RWPE2 (cell line): ENCODE data around the gene GALC.

Experiments
- ATAC-seq: fragments of 200-7000 bp; cut with Tn5 transposase; 3 replicates; pipeline ENCODE4 v1.9.1; 2021; ENCODE audit warnings: low read depth
- DNase-seq: peaks from one replicate; pipeline ENCODE4 v3.0.0-alpha.2; 2020; ENCODE audit warnings: low spot score
- H3K27ac ChIP-seq: fragments of 450-650 bp; 2 replicates; pipeline ENCODE4 v1.5.1; 2017; ENCODE audit warnings: mild to moderate bottlenecking; ENCODE audit not compliant: poor library complexity, severe bottlenecking
- H3K27me3 ChIP-seq: fragments of 250-450 bp; sonication (Bioruptor Pico); 2 replicates; pipeline ENCODE4 v1.5.1; 2021; ENCODE audit warnings: mild to moderate bottlenecking, moderate library complexity; ENCODE audit not compliant: insufficient read depth, poor library complexity, severe bottlenecking
- H3K36me3 ChIP-seq: fragments of 250-450 bp; sonication (Bioruptor Pico); 2 replicates; pipeline ENCODE4 v1.5.1; 2020; ENCODE audit warnings: low read depth, mild to moderate bottlenecking, moderate library complexity
- H3K4me1 ChIP-seq: fragments of 250-450 bp; sonication (Bioruptor Pico); 2 replicates; pipeline ENCODE4 v1.5.1; 2021; ENCODE audit warnings: mild to moderate bottlenecking, moderate library complexity; ENCODE audit not compliant: insufficient read depth, poor library complexity, severe bottlenecking
- H3K4me3 ChIP-seq: fragments of 250-450 bp; sonication (Bioruptor Pico); 2 replicates; pipeline ENCODE4 v1.5.1; 2021; ENCODE audit warnings: mild to moderate bottlenecking, moderate library complexity; ENCODE audit not compliant: severe bottlenecking
- H3K9me3 ChIP-seq: fragments of 250-450 bp; sonication (Bioruptor Pico); 2 replicates; pipeline ENCODE4 v1.5.1; 2021; ENCODE audit warnings: mild to moderate bottlenecking, moderate library complexity; ENCODE audit not compliant: severe bottlenecking
- CTCF ChIP-seq: fragments of 450-650 bp; IDR thresholded peaks from one replicate; pipeline ENCODE4 v1.5.1; 2017; ENCODE audit warnings: mild to moderate bottlenecking, moderate library complexity; ENCODE audit not compliant: poor library complexity, severe bottlenecking

The GALC gene

GRCh38 chr14:87990682-87991081 lies 2.3 kb downstream of the GALC start:
- Histone ChIP-seq H3K36me3 (no peaks in the 10 kb centered on the region), H3K4me3 (no peak overlapping the region), H3K9me3 (no peaks in the 10 kb centered on the region), H3K4me1 (peaks cover 6% of the 10 kb centered on the region), H3K27me3 (no peaks in the 10 kb centered on the region), H3K27ac (no peak overlapping the region)
- no peak for TF ChIP-seq CTCF
- DNase-seq: no peak
- no peak for ATAC-seq

GRCh38 chr14:87989956-87990299 lies 3.1 kb downstream of the GALC start:
- ATAC-seq (peak; percentile 17; the same call in 1 of the 3 replicates), DNase-seq (no peak)
- H3K4me3 ChIP-seq: no peak overlapping the region
- no peaks in the 10 kb centered on the region for H3K36me3 ChIP-seq
- H3K9me3 ChIP-seq: no peaks in the 10 kb centered on the region
- no peak for TF ChIP-seq CTCF
- no peaks in the 10 kb centered on the region for H3K27me3 ChIP-seq
- no peak overlapping the region for H3K27ac ChIP-seq
- H3K4me1 ChIP-seq: peaks cover 6% of the 10 kb centered on the region

- DNase-seq (no peak), ATAC-seq (no peak)
- no peak for TF ChIP-seq CTCF
- Histone ChIP-seq H3K36me3 (no peaks in the 10 kb centered on the region), H3K4me3 (no peak overlapping the region), H3K9me3 (no peaks in the 10 kb centered on the region), H3K4me1 (peaks cover 6% of the 10 kb centered on the region), H3K27me3 (no peaks in the 10 kb centered on the region), H3K27ac (no peak overlapping the region)
Observed at GRCh38 chr14:87989221-87989955, 3.6 kb downstream of the GALC start.

- Histone ChIP-seq H3K27me3 (no peaks in the 10 kb centered on the region), H3K4me1 (peaks cover 2% of the 10 kb centered on the region), H3K4me3 (no peak overlapping the region), H3K36me3 (no peaks in the 10 kb centered on the region), H3K9me3 (no peaks in the 10 kb centered on the region), H3K27ac (no peak overlapping the region)
- DNase-seq (no peak), ATAC-seq (no peak)
- no peak for TF ChIP-seq CTCF
Observed at GRCh38 chr14:87979689-87980088, 13.3 kb downstream of the GALC start.

- ATAC-seq: no peak
- H3K9me3 ChIP-seq: no peaks in the 10 kb centered on the region
Observed at GRCh38 chr14:87975636-87976035, 17.3 kb downstream of the GALC start.

More at GRCh38 chr14:87975636-87976035, 17.3 kb downstream of the GALC start:
- no peak for DNase-seq
- no peaks in the 10 kb centered on the region for H3K27me3 ChIP-seq
- H3K4me3 ChIP-seq: no peak overlapping the region
- H3K36me3 ChIP-seq: no peaks in the 10 kb centered on the region
- no peak overlapping the region for H3K27ac ChIP-seq
- no peak for TF ChIP-seq CTCF
- H3K4me1 ChIP-seq: no peaks in the 10 kb centered on the region
